Measurements from ENCODE around the gene PIGS.

DNA sequence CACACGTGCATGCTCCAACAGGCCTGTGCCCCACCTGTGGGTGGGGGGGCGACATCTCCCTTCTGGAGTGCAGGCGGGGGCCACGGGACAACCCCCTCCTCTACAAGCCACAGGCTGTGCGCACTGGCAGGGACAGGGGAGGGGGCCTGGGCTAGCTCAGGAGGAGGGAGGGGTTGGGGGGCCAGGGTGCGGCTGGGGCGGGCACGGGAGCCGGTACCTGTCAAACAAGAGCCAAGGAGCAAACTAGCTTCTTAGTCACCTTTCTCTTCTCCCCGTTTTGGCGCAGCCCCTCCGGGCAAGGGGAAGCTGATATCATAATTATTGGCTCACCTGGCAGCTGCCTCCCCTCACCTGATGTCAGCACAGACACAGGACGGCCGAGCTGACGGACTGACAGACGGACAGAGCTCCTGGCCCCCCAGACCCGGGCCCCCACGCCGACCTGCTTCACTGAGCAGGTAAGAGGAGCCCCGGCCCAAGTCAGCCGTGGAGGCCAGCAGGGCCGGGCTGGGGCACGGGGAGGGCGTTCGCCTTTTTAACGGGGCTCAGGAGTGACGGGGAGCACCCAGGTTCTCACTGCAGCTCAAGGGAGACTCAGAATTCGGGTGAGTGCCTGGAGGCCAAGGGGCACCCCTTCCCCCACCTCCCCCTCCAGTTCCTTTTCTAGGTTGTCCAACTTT lies 65.2 kb downstream of the PIGS start, which contains the start of gene FOXN1:
- no peak for TF ChIP-seq EP300 (IDR thresholded peaks at IDR 0.05)
- TF ChIP-seq, protein P1, sequence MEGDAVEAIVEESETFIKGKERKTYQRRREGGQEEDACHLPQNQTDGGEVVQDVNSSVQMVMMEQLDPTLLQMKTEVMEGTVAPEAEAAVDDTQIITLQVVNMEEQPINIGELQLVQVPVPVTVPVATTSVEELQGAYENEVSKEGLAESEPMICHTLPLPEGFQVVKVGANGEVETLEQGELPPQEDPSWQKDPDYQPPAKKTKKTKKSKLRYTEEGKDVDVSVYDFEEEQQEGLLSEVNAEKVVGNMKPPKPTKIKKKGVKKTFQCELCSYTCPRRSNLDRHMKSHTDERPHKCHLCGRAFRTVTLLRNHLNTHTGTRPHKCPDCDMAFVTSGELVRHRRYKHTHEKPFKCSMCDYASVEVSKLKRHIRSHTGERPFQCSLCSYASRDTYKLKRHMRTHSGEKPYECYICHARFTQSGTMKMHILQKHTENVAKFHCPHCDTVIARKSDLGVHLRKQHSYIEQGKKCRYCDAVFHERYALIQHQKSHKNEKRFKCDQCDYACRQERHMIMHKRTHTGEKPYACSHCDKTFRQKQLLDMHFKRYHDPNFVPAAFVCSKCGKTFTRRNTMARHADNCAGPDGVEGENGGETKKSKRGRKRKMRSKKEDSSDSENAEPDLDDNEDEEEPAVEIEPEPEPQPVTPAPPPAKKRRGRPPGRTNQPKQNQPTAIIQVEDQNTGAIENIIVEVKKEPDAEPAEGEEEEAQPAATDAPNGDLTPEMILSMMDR (IDR thresholded peaks at IDR 0.05), result no peak
- no peak for TF ChIP-seq POLR2A (IDR thresholded peaks at IDR 0.05)
- TF ChIP-seq POLR2AphosphoS5 (IDR thresholded peaks at IDR 0.05), result no peak

All from sigmoid colon (tissue), 4 donors.